ENCODE results near the gene TANK. TPM values are rescaled to one million over a fixed set of nuclear protein-coding genes. Genes with fewer than 3 reads are reported as not detected.

Gene TANK
- total and polyA plus RNA-seq, 8 donors: 53.7 to 80.3 (median 70.2) TPM

- Histone ChIP-seq H3K27ac (no peak overlapping the region), H3K4me3 (no peak overlapping the region), H3K9me3 (no peaks in the 10 kb centered on the region), H3K27me3 (no peaks in the 10 kb centered on the region), H3K4me1 (peaks cover 0 to 5% of the 10 kb centered on the region in 2 donors), H3K36me3 (no peaks in the 10 kb centered on the region)
- no peak for ATAC-seq
- DNase-seq: no peak
- no peak for TF ChIP-seq CTCF (IDR thresholded peaks at IDR 0.05)
- intact Hi-C loops (cut with DNase I): no loop called here
These were observed 46.3 kb upstream of the TANK start for GRCh38 chr2:161113693-161114575.

- H3K4me3 ChIP-seq: no peak overlapping the region
- no peak for TF ChIP-seq CTCF (IDR thresholded peaks at IDR 0.05)
- H3K4me1 ChIP-seq: peaks cover 0 to 5% of the 10 kb centered on the region in 2 donors
- ATAC-seq: no peak
- intact Hi-C loops (cut with DNase I): no loop called here
- H3K9me3 ChIP-seq: no peaks in the 10 kb centered on the region
- H3K36me3 ChIP-seq: no peaks in the 10 kb centered on the region
- DNase-seq: no peak
- no peaks in the 10 kb centered on the region for H3K27me3 ChIP-seq
- no peak overlapping the region for H3K27ac ChIP-seq
These were observed 45.0 kb upstream of the TANK start for GRCh38 chr2:161115205-161115604.

- Histone ChIP-seq H3K4me3 (no peak overlapping the region), H3K36me3 (no peaks in the 10 kb centered on the region), H3K27me3 (no peaks in the 10 kb centered on the region), H3K4me1 (peaks cover 0 to 5% of the 10 kb centered on the region in 2 donors), H3K9me3 (no peaks in the 10 kb centered on the region), H3K27ac (no peak overlapping the region)
- ATAC-seq: no peak
- intact Hi-C loops (cut with DNase I): no loop called here
- TF ChIP-seq CTCF (IDR thresholded peaks at IDR 0.05): no peak
- no peak for DNase-seq
These were observed 44.4 kb upstream of the TANK start for GRCh38 chr2:161115605-161116380.

GRCh38 chr2:161116509-161116908 is 43.7 kb upstream of the TANK start:
- DNase-seq (no peak), ATAC-seq (no peak)
- no peak overlapping the region for H3K4me3 ChIP-seq
- no peak for TF ChIP-seq CTCF (IDR thresholded peaks at IDR 0.05)
- H3K36me3 ChIP-seq: no peaks in the 10 kb centered on the region
- H3K27ac ChIP-seq: no peak overlapping the region
- H3K4me1 ChIP-seq: peaks cover 0 to 5% of the 10 kb centered on the region in 2 donors
- H3K27me3 ChIP-seq: no peaks in the 10 kb centered on the region
- intact Hi-C loops (cut with DNase I): no loop called here
- H3K9me3 ChIP-seq: no peaks in the 10 kb centered on the region

- TF ChIP-seq CTCF (IDR thresholded peaks at IDR 0.05): no peak
- no peak overlapping the region for H3K4me3 ChIP-seq
- intact Hi-C loops (cut with DNase I): no loop called here
- no peaks in the 10 kb centered on the region for H3K27me3 ChIP-seq
- ATAC-seq: no peak
- H3K4me1 ChIP-seq: peaks cover under 1 to 12% of the 10 kb centered on the region in 2 donors
- H3K27ac ChIP-seq: no peak overlapping the region
- H3K9me3 ChIP-seq: no peaks in the 10 kb centered on the region
- no peaks in the 10 kb centered on the region for H3K36me3 ChIP-seq
- DNase-seq: no peak
These were observed 42.7 kb upstream of the TANK start for GRCh38 chr2:161117506-161117905.

Data from left lung (tissue), 10 donors.